HG02870 (cell line): ENCODE data around the gene RHEB.

ENCODE experiments used
- ATAC-seq: cut with Tn5 transposase; IDR thresholded peaks from one replicate; pipeline ENCODE4 v1.9.1; 2021; ENCODE audit warnings: mild to moderate bottlenecking, moderate library complexity; ENCODE audit not compliant: unreplicated experiment

Gene RHEB

DNA sequence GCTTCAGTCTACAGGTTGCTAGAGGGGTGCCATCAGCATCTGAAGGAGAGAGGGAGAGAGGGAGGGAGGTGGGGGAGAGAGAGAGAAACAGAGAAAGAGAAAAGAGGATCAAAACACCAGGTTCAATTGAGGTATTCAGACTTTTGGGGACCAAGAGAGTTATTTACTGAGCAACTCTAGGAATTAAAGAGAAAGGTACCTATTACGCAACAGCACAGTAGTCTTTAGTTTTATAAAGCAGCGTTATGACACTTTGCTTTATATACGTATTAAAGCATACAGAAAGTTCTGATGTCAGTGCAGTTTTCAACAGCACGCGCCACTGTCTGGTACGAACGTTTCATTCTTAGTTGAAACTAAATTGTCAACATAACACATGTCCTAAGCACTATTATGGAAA is 41.8 kb downstream of the RHEB start:
- ATAC-seq, result no peak

GRCh38 chr7:151472644-151473380 is 46.9 kb downstream of the RHEB start:
- peak; percentile 31 for ATAC-seq

DNA sequence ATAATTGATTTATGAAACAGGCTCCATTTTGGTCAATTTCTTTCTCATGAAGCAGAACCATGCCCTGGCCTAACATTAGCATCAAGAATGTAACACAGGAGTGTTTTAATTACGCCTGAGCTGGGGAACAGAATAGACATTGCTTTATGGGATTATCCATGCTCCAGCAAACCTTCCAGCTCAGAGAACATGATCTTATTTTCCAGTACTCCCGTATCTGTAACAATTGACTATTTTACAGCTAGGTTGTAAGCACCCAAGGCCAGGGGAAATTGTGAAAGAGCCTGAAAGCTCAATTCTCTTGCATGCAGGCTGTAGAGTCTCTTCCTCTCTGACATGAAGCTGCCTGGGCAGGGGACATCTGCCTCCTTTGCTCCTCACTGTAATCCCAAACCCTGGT is 49.0 kb downstream of the RHEB start:
- ATAC-seq, result no peak

GRCh38 chr7:151469281-151469680 is 50.4 kb downstream of the RHEB start:
- ATAC-seq, result no peak

DNA sequence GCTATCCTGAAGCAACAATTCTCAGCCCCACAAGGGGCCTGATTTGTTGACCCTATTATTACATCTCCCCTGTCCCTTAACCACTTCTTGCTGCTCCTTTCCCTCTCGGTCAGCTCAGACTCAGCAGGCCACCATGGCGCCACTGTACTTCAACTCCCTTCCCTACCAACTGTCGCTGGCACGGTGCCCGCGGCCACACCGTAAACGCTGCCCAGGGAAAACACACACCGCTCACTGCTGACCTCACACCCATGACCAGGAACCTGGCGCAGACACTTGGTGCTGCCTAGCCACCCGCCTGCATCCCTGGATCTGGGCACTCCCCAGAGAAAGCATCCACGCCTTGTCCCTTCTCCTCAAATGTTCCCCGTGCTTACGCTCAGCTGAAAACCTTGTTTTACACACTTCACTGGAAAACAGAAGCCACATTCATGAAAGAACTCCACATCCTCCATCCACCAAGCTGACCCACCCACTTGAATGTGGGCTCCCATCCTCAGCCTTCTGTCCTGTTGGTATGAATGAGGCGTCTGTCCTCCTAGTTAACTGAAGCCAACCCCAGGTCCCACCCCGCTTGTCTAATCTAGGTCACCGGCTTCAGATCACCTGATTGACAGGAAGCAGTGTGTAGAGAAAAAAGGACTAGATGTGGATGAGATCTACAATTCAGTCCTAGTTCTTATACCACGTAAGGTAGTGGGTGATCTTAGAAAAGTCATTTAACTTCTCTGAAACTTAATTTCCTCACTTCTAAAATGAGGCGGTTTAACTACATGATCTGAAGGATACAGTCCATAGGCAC is 51.3 kb downstream of the RHEB start:
- ATAC-seq, result no peak

- ATAC-seq, result no peak
Observed at GRCh38 chr7:151465169-151465568, 54.5 kb downstream of the RHEB start.

GRCh38 chr7:151462306-151462779 is 57.4 kb downstream of the RHEB start:
- no peak for ATAC-seq

GRCh38 chr7:151461942-151462230 is 57.8 kb downstream of the RHEB start:
- no peak for ATAC-seq

DNA sequence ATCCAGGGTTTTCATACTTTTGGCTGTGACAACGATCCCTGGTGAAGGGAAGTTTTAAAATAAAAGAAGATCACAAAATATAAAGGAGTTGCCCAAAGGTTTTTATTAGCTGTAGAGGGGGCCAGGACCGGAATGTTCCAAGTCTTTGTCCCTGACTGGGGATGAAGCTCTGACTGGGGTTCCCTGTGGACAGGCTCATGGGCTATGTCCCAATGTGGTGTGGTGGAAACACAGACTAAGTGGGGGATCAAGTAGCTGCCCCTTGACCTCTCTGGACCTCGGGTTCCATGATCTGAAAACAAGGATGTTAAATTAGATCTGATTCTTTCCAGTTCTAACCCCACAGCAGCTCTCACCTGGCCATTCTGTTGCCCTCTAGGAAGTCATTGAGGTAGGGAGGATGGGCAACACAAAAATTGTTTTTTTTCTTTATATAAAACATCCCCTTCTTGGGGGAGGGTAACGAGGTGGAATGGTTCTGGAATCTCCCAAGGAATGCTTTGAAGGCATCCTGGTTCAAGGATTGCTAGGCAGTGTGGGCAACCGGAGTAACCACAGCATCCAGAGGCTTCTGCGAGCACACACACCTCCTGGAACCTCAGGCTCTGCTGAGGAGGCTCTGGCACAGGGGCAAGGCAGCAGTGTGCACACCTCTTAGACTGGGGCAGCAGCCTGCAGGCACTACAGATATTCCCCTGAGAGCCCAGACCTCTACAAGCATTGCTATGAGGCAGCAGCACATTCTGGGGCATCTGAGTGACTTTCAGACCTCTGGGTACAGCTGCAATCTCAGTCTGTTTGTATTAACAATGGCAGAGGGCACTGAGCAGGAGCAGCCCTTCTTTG is 58.4 kb downstream of the RHEB start:
- no peak for ATAC-seq

- ATAC-seq, result no peak
Observed at GRCh38 chr7:151460474-151460855, 59.2 kb downstream of the RHEB start.

DNA sequence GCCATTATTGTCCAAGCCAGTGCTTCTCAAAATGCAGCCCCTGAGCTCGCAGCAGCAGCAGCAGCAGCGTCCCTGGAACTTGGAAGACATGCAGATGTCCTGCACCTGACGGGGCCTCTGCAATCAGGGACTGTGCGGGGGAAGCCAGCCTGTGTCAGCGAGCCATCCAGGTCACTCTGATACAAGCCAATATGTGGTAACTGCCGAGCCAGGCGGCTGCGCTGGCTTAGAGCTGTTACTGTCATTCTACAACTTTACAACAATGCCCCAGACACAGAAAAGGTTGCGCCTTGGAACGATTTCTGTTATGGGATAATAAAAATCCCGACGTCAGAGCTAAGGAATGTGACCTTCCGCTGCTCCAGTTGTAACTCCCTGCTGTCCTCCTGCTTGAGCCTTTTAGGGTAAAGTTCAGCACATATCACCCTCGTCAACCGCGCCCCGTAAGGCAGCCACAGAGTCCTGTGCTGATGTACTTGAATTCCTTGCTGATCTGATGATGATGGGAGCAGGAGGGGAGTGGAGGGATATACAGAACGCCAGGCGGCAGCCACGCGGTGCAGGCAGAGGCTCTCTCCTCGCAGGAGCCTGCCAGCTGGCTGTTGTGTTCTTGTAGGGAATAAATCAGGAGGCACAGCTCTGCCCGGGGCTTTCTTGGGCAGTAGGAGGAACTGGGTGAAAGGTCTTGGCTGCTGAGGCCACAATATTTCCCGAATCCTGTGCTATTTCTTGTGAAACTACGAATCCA is 59.8 kb downstream of the RHEB start:
- ATAC-seq, result no peak

- ATAC-seq, result no peak
Observed at GRCh38 chr7:151457534-151457933, 62.2 kb downstream of the RHEB start.

DNA sequence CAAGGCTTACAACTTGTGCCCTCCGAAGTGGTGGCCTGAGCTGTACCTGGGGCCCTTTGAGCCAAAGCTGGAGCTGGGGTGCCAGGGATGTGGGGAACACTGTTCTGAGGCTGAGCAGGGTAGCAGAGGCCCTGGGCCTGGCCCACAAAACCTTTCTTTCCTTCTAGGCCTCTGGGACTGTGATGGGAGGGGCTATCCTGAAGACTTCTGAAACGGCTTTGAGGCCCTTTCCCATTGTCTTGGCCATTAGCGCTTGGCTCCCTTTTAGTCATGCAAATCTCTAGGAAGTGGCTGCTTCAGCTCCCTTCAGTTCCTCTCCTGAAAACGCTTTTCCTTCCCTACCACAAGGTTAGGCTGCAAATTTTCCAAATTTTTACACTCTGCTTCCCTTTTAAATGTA is 62.9 kb downstream of the RHEB start:
- no peak for ATAC-seq

- no peak for ATAC-seq
Observed at GRCh38 chr7:151456276-151456675, 63.4 kb downstream of the RHEB start.

GRCh38 chr7:151455690-151456089 is 64.0 kb downstream of the RHEB start:
- ATAC-seq, result no peak

DNA sequence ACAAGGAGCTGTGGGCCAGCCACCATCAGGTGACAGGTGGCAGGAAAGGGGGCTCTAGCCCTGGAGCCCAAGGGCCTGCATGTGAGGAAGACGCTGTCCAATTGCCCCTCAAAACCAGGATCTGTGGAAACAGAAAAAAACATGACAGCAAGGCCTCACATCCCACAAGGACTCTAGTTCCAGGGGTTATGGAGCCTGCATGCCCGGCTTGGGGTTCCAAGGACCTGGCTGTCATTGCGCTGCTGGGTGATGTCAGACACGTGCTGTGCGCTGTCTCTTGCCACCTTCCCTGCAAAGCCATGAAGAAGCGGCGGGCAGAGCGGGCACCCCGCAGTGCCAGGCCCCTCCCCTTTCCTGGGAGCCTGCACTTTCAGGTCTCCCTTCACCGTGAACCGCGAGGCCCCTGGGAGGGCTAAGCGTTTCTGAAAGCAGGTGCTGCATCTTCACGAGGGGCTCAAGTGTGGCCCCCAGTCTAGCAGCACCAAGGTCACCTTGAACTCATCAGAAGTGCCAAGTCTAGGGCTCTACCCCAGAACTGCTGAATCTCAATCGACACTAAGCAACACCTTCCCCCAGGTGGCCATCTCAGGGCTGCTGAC is 64.7 kb downstream of the RHEB start:
- no peak for ATAC-seq

DNA sequence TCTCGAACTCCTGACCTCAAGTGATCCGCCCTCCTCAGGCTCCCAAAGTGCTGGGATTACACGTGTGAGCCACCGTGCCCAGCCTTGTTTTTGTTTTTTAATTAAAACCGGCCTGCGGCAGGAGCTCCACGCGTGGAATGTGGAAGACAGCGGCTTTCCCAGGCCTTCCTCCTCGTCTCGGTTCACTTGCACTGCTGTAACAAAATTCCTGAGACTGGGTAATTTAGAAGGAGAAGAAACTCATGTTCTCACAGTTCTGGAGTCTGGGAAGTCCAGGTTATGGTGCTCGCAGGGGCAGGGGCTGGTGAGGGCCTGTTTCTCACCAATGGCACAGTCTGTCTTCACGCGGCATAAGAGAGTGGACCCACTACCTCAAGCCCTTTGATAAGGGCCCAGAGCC is 65.4 kb downstream of the RHEB start:
- no peak for ATAC-seq

DNA sequence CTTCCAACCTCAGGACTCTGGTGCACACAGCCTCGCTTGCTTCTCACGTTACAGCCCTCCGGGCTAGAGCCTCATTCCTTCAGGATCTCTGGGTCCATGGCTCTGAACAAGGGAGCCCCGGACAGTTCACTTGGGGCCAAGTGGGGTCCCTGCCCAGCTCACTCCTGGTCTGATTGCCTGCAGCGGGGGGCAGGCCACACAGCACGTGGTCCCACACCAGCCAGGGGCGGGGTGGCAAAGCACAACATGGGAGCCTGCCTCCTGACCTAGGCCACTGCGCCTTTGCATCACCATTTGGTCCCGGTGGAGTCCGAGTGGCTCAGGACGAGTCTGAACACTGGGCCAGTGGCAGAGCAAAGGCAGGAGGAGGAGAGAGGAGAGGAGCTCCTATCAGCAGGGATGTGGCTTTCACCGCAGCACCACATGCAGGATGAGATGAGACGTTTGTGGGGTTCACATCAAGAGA is 66.3 kb downstream of the RHEB start:
- ATAC-seq, result no peak

DNA sequence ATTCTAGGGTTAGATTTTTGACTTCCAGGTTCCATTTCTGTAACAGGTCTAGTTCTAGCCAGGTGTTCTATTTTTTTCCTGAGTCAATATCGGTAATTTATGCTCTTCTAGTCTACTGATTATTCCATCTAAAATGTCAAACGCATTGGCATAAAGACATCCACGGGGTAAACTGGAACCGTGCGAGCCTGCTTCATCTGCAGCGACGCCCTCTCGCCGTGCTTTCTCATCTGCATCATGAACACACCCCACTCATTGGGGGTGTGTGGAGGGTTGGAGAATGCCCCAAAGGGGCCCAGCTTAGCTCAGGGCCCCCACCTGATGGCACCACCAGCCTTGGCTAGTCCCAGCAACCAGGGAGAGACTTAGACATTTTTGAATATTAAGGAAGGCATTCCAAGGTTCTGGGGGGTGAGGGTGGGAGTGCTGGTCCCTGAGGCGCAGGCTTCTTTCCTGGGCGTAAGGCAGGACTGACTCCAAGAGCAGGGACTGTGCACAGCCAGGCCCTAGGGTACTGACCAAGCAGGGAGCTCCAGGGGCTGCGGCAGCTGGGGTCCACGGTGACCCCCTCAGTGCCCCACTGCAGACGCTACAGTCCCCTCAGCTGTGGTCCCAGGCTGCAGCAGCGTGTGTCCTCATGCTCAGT is 66.9 kb downstream of the RHEB start:
- no peak for ATAC-seq
